Activated B cell treated with CpG ODN at 0.5 μM for 24 hours (primary cell): ENCODE results near the gene PRR35. TPM values are rescaled to one million over a fixed set of nuclear protein-coding genes. Genes with fewer than 3 reads are reported as not detected.

Experiments used
- ATAC-seq: fragments of 200-7000 bp; cut with Tn5 transposase; one replicate; pipeline ENCODE4 v1.10.0; 2021; ENCODE audit warnings: low read depth, mild to moderate bottlenecking, moderate library complexity
- CTCF ChIA-PET: fragments of 350-600 bp; sonication (Branson Sonifier 250); formaldehyde crosslinking; loops from one replicate; lab custom pipeline; 2021; ENCODE audit warnings: antibody characterized with exemption; lab: Charles Lee
- POLR2A ChIA-PET: fragments of 350-600 bp; sonication (Branson Sonifier 250); formaldehyde crosslinking; loops from one replicate; lab custom pipeline; 2021; ENCODE audit warnings: antibody characterized with exemption; lab: Charles Lee
- DNase-seq: peaks from one replicate; pipeline ENCODE4 v3.0.0; 2022
- H3K27ac Mint-ChIP-seq: one replicate; pipeline ENCODE4 v1.8.0; 2020; ENCODE audit warnings: mixed read lengths
- H3K27me3 Mint-ChIP-seq: one replicate; pipeline ENCODE4 v1.8.0; 2021; ENCODE audit warnings: mixed read lengths
- H3K36me3 Mint-ChIP-seq: one replicate; pipeline ENCODE4 v1.8.0; 2021; ENCODE audit warnings: low read depth, mixed read lengths
- H3K4me1 Mint-ChIP-seq: one replicate; pipeline ENCODE4 v1.8.0; 2021; ENCODE audit warnings: mixed read lengths
- H3K4me3 Mint-ChIP-seq: one replicate; pipeline ENCODE4 v1.8.0; 2020; ENCODE audit warnings: mild to moderate bottlenecking, mixed read lengths
- H3K9me3 Mint-ChIP-seq: one replicate; pipeline ENCODE4 v1.8.0; 2020; ENCODE audit warnings: mixed read lengths
- intact Hi-C: fragments of 100-400 bp; cut with micrococcal nuclease; formaldehyde crosslinking; loops from one replicate; pipeline ENCODE4 v1.15.1; 2024
- total RNA-seq: library from RNA; stranded (reverse); gene quantifications from 2 replicates; pipeline ENCODE4 v1.2.3, GENCODE V29; 2022
- TF ChIP-seq, protein P1 (sequence below): fragments of 200-600 bp; IDR thresholded peaks from one replicate; pipeline ENCODE4 v1.8.0; 2022; ENCODE audit warnings: antibody characterized with exemption, mild to moderate bottlenecking

PRR35 gene
- total RNA-seq, 1 donor from 2014 or later, result not detected

DNA sequence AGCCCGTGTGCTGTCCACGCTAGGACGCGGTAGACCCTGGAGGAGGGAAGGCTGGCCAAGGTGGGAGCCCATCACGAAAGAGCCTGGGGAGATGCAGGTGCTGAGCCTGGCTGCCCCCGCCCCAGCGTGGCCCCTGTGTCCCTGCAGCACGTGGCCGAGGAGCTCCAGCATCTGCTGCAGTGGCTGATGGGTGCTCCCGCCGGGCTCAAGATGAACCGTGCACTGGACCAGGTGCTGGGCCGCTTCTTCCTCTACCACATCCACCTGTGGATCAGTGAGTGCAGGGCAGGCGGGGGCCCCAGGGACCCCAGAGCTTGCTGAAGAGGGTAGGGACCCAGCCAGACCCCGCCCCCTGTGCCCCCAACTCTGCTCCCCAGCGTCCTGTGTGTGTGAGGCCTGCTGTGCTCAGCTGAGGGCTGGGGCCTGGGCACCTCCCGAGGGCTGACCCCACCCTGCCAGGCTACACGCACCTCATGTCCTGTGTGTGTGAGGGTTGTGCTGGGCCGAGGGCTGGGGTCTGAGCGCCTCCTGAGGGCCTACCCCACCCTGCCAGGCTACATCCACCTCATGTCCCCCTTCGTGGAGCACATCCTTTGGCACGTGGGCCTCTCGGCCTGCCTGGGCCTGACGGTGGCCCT is 18.2 kb downstream of the PRR35 start:
- intact Hi-C loops, result loop anchor here (2.0 kb wide), 4 partner anchors 32 to 210 kb away; partner anchors contain the start of genes CHTF18, CIAO3, RHOT2 and RPUSD1
- Mint-ChIP-seq H3K4me1 (peaks cover 2% of the 10 kb centered on the region), H3K4me3 (no peak overlapping the region), H3K27me3 (no peaks in the 10 kb centered on the region), H3K27ac (no peak overlapping the region), H3K36me3 (no peaks in the 10 kb centered on the region), H3K9me3 (no peaks in the 10 kb centered on the region)
- ChIA-PET POLR2A (interaction anchor here (1.0 to 1.6 kb wide), 3 partner anchors 10 to 41 kb away, joined by 3 to 5 read pairs (median 3); no protein-coding TSS in a partner anchor), CTCF (interaction anchor here (1.0 to 1.5 kb wide), 2 partner anchors 32 to 88 kb away, joined by 3 to 4 read pairs; no protein-coding TSS in a partner anchor)
- ATAC-seq (no peak), DNase-seq (no peak)
- TF ChIP-seq, protein P1, sequence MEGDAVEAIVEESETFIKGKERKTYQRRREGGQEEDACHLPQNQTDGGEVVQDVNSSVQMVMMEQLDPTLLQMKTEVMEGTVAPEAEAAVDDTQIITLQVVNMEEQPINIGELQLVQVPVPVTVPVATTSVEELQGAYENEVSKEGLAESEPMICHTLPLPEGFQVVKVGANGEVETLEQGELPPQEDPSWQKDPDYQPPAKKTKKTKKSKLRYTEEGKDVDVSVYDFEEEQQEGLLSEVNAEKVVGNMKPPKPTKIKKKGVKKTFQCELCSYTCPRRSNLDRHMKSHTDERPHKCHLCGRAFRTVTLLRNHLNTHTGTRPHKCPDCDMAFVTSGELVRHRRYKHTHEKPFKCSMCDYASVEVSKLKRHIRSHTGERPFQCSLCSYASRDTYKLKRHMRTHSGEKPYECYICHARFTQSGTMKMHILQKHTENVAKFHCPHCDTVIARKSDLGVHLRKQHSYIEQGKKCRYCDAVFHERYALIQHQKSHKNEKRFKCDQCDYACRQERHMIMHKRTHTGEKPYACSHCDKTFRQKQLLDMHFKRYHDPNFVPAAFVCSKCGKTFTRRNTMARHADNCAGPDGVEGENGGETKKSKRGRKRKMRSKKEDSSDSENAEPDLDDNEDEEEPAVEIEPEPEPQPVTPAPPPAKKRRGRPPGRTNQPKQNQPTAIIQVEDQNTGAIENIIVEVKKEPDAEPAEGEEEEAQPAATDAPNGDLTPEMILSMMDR, result no peak

DNA sequence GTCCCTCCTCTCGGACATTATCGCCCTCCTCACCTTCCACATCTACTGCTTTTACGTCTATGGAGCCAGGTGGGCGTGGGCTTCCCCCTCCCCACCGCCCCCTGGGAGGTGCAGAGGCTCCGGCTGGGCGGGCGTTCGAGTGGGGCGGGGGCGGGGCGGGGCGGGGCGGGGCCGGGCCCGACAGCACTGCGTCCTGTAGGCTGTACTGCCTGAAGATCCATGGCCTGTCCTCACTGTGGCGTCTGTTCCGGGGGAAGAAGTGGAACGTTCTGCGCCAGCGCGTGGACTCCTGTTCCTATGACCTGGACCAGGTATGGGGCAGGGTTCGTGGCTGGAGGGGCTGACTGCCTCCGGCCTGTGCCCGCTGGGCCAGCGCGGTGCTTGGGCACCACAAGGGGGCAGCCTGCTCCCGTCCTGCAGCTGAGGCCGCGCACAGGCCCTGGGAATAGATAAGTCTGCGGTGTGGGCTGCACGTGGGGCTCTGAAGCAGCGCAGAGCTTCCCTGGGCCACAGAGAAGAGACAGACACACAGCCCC is 18.7 kb downstream of the PRR35 start:
- ATAC-seq, result peak; percentile 95
- intact Hi-C loops, result loop anchor here (1.0 to 2.0 kb wide), 6 partner anchors 32 to 210 kb away; partner anchors contain the start of genes CHTF18, CIAO3, RHOT2 and RPUSD1
- TF ChIP-seq, protein P1, result no peak
- Mint-ChIP-seq H3K9me3 (no peaks in the 10 kb centered on the region), H3K27ac (no peak overlapping the region), H3K27me3 (no peaks in the 10 kb centered on the region), H3K36me3 (no peaks in the 10 kb centered on the region), H3K4me3 (peak overlapping the region; percentile 50), H3K4me1 (peaks cover 2% of the 10 kb centered on the region)
- ChIA-PET CTCF (interaction anchor here (0.6 to 1.5 kb wide), 4 partner anchors 10 to 87 kb away, joined by 3 to 4 read pairs (median 4); partner anchors contain the start of gene METTL26), POLR2A (interaction anchor here (0.5 to 1.6 kb wide), 4 partner anchors 10 to 428 kb away, joined by 3 to 5 read pairs (median 4); no protein-coding TSS in a partner anchor)
- DNase-seq, result peak; percentile 82

DNA sequence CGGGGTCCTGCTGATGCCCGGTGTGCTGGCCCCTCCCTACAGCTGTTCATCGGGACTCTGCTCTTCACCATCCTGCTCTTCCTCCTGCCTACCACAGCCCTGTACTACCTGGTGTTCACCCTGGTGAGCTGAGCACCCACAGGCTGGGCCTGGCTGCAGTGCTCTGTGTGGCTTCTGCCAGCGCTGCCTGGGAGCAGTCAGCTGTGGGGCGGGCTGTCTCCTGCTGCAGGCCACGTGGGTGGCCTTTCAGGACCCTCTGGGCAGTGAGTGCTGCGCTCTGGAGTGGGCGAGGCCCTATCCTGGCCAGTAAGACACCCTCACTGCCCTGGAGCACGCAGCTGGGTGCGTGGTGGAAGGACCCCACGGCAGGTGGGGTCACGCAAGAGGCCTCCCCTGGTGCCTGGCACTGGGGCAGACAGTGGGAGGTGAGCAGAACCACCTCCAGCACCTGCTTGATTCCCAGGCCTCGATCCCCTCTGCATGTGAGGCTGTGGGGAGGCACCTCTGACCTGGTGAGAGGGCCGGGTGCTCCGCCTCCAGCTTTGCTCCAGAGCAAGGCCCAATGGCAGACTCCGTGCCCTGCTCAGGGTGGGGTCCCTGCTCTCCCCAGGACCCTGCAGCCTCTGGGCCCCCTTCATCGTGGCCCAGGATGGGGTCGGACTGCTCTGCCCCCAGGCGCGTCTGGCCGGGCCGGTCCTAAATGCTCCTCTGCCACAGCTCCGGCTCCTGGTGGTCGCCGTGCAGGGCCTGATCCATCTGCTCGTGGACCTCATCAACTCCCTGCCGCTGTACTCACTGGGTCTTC is 20.1 kb downstream of the PRR35 start:
- TF ChIP-seq, protein P1, result no peak
- Mint-ChIP-seq H3K4me1 (peaks cover 2% of the 10 kb centered on the region), H3K27ac (no peak overlapping the region), H3K36me3 (no peaks in the 10 kb centered on the region), H3K4me3 (no peak overlapping the region), H3K9me3 (no peaks in the 10 kb centered on the region), H3K27me3 (no peaks in the 10 kb centered on the region)
- DNase-seq (no peak), ATAC-seq (no peak)
- CTCF ChIA-PET, result interaction anchor here (1.4 kb wide), 1 partner anchor 8 kb away, joined by 4 read pairs; no protein-coding TSS in a partner anchor
- POLR2A ChIA-PET, result interaction anchor here (1.6 kb wide), 1 partner anchor 8 kb away, joined by 5 read pairs; no protein-coding TSS in a partner anchor
- intact Hi-C loops, result no loop called here

DNA sequence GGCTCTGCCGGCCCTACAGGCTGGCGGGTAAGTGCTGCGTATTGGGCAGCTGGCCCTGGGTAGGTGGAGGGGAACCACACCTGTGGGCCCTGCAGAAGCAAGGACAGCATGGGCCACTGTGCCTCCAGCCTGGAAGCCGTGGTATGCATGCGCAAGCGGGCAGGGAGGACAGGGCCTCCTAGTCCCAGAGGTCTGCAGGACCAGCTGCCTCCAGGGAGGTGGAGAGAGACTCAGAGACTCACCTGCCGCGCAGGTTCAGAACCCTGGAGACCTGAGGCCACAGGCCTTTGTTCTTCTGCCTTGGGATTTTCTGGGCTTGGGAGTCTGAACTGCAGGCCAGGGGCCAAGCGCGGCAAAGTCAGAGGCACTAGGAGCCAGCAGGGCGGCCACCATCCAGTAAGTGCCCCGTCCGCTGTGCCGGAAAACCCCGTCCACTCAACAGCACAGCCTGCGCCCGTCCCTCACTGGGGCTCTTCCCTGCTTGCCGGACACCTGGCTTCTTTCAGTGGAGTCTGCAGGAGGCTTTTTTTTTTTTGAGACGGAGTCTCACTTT is 20.8 kb downstream of the PRR35 start:
- peaks cover 2% of the 10 kb centered on the region for H3K4me1 Mint-ChIP-seq
- H3K27ac Mint-ChIP-seq, result no peak overlapping the region
- ATAC-seq (no peak), DNase-seq (no peak)
- TF ChIP-seq, protein P1, result no peak
- H3K36me3 Mint-ChIP-seq, result no peaks in the 10 kb centered on the region
- intact Hi-C loops, result no loop called here
- no peaks in the 10 kb centered on the region for H3K27me3 Mint-ChIP-seq
- ChIA-PET POLR2A (no interaction called here), CTCF (no interaction called here)
- no peak overlapping the region for H3K4me3 Mint-ChIP-seq
- H3K9me3 Mint-ChIP-seq, result no peaks in the 10 kb centered on the region
